ENCODE results near the gene PLCH1.

GRCh38 chr3:155753038-155753639 lies 8.3 kb upstream of the PLCH1 start:
- TF ChIP-seq ELK4 (IDR thresholded peaks at IDR 0.05; ENCODE audit: borderline replicate concordance, low read depth, low read length): no peak
- no peak for TF ChIP-seq ZNF518A (tag by site-specific recombination; conservative IDR thresholded peaks at IDR 0.05; ENCODE audit: low read depth)
- no peak for TF ChIP-seq CTCF (tag by site-specific recombination; IDR thresholded peaks at IDR 0.05)
- TF ChIP-seq ZNF585B (tag by site-specific recombination; IDR thresholded peaks at IDR 0.05): no peak
- no peak for TF ChIP-seq ZNF785 (tag by site-specific recombination; IDR thresholded peaks at IDR 0.05)
- TF ChIP-seq ZNF488 (tag by site-specific recombination; IDR thresholded peaks at IDR 0.05): no peak
- TF ChIP-seq ZNF654 (tag by site-specific recombination; IDR thresholded peaks at IDR 0.05; ENCODE audit: low read depth): peak; percentile 56
- TF ChIP-seq PBX3 (CRISPR knock-in tag; IDR thresholded peaks at IDR 0.05): no peak
- TF ChIP-seq ZNF324 (tag by site-specific recombination; IDR thresholded peaks at IDR 0.05): no peak
- TF ChIP-seq ZNF280D (tag by site-specific recombination; IDR thresholded peaks at IDR 0.05): no peak
- TF ChIP-seq ZBTB49 (tag by site-specific recombination; IDR thresholded peaks at IDR 0.05; ENCODE audit: low read depth): no peak
- TF ChIP-seq ZNF776 (tag by site-specific recombination; IDR thresholded peaks at IDR 0.05; ENCODE audit: borderline replicate concordance): no peak
- no peak for TF ChIP-seq ZNF274 (IDR thresholded peaks at IDR 0.05; ENCODE audit: low read length)
- TF ChIP-seq ZNF274 (tag by site-specific recombination; IDR thresholded peaks at IDR 0.05; ENCODE audit: borderline replicate concordance): no peak
- TF ChIP-seq PATZ1 (tag by site-specific recombination; IDR thresholded peaks at IDR 0.05): no peak
